NCI-H82 treated with DMSO at 0.1 percent for 48 hours (cell line): ENCODE measurements around the gene KLC4.
A peak's percentile ranks its signal among the peaks of the same experiment; 100 is the strongest.

Experiments used
- DNase-seq: peaks from one replicate; lab custom pipeline; 2025; ENCODE audit not compliant: unreplicated experiment; lab: John Stamatoyannopoulos, UW

The KLC4 gene

DNA sequence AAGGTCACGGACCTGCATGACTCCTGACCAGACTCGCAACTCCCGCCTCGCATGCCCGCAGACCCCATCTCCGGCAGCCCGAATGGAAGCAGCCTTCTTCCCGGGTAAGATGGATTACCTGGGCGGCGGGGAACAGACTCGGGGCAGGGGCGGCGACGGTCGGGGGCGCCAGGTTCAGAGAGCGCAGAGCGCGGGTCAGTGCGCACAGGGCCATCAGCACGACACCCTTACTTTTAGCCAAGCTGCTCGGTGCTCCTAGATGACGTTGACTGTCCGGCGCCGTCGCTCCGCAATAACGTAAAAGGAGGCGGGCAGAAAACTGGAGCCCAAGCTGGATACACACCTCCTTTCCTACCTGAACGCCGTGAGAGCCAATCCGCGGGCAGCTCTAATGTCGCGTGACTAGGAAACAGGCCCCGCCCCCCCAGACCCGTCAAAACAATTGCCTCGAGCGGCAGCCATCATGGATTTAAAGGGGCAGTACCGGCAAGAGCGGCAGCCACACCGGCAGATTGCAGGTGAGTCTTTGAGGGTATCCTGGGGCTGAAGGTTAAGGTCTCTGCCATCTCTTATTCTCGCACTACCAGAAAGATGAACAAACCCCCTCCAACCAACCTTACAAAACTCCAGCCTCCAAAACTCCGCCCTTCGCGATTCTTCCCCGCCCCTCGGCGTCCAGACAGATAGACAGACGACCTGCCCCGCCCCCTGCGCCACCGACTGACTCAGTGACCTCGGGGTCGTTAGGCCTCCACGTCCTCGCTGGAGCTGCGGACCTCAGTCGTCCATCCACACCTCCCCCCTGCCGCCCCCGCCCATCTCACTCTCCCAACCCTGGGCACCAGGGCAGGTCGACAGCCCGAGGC, at the start of gene KLC4, which contains the start of gene MRPL2:
Gene KLC4 (plus strand): TSS at position 464 of the 866 bp plus-strand sequence. CDS start 1,705 bp downstream, outside the sequence.
Gene MRPL2 (minus strand): TSS at position 267 of the 866 bp plus-strand sequence. CDS start 53 bp downstream, at position 214.
- DNase-seq: peak; percentile 99

DNA sequence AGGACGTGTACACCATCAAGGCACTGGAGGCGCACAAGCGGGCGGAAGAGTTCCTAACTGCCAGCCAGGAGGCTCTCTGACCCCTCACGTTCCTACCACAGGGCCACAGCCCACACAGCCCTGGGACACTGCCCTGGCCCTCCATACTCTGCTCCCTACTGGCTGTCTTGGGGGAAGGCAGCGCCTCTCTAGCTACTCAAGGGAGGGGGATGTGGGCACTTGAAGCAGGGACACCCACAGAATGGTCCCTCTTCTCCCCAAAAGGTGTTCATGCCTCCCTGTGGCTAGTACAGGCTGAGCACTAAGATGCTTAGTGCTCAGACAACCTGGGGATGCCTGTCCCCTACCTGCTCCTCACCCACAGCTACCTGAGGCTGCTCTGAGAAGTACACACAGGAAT, 48.2 kb upstream of the KLC4 start:
- DNase-seq: no peak

DNA sequence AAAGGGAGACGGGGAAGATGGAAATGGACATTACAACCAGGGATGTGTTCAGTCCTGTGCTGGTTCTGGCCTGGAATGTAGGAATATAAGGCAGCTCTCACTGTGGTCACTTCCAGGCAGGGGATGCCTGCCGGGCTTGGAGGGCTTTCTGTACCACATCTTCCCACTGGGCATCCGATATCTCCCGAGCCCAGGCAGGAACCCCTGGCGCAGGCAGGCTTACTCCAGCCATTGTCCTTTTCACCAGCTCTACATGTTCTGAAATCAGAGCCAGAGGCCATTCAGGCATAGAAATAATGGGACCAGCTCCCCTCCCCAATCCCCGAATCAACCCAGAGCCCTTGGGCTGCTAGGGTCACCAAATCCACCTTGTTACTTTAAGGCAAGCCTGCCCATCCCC, 47.1 kb upstream of the KLC4 start:
- no peak for DNase-seq

GRCh38 chr6:43013097-43013842, 46.2 kb upstream of the KLC4 start:
- DNase-seq: no peak

- peak; percentile 100 for DNase-seq
These were observed 45.5 kb upstream of the KLC4 start, which contains the start of the genes KLHDC3 and MEA1 for GRCh38 chr6:43013843-43014433. TSS of gene KLHDC3 (plus strand) at chr6:43014249. CDS start at chr6:43017193, 2,944 bp downstream. TSS of gene MEA1 (minus strand) at chr6:43013946. CDS start at chr6:43013813, 133 bp downstream.

DNA sequence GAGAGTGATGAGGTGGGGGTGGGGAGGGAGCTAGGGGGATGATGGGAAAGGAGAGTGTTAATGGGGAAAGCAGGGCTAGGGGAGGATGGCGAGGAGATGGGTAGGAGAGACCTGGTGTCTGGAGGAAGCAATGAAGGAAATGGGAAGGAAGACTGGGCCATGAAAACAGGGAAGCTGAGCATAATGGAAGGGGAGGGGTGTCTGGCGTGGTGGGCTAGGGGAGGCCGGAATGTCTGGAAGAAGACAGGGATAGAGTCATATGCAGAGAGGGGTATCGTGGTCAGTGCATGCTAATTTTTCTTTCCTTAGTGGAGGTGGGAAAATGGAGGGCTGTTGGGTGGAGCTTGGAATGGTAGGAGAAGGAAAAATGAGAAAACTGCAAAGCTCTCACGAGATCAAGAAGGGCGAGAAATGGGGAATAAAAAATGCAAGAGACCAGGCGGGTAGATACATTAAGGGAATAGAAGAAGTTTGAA, 45.0 kb upstream of the KLC4 start:
- DNase-seq: no peak

GRCh38 chr6:43016176-43016942, 43.1 kb upstream of the KLC4 start:
- DNase-seq: no peak

DNA sequence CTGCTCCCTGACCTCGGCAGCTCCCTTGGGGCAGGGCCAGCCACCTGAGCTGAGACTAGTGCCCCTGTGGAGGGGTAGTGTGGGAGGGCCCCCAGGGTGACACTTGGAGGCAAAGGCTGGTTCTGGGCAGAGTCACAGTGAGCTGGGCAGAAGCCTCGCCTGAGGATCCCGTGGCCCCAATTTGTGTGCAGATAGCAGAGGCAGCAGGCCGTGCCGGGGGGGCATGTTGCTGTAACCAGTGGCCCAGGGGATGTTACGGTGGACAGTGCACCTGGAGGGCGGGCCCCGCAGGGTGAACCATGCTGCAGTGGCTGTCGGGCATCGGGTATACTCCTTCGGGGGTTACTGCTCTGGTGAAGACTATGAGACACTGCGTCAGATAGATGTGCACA, 42.5 kb upstream of the KLC4 start:
- no peak for DNase-seq

- no peak for DNase-seq
These were observed 40.3 kb upstream of the KLC4 start for GRCh38 chr6:43019152-43019551.

DNA sequence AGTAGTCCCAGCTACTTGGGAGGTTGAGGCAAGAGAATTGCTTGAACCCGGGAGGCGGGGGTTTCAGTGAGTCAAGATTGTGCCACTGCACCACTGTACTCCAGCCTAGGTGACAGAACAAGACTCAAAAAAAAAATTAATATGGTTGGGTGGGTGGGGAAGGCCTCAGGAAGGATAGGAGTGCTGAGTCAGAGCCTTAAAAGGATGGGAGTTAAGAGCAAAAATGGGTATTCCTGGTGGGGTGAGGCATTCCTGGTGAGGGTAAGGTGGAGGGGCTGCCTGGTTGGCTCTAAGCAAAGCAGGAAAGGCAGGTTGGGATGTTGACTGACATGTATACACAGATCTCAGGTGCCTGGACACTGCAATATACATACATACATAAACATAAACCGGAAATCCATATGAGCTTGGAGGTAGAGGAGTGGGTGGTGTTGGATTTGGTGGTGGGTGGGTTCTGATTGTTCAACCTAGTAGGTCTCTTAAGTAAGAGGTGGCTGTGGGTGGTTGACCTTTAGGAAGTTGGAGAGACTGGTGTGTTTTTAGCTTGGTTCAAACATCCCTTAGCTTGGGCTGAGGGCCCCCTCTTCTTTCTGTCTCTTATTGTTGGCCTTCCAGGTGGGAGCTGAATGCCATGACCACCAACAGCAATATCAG, 39.3 kb upstream of the KLC4 start:
- DNase-seq: no peak

DNA sequence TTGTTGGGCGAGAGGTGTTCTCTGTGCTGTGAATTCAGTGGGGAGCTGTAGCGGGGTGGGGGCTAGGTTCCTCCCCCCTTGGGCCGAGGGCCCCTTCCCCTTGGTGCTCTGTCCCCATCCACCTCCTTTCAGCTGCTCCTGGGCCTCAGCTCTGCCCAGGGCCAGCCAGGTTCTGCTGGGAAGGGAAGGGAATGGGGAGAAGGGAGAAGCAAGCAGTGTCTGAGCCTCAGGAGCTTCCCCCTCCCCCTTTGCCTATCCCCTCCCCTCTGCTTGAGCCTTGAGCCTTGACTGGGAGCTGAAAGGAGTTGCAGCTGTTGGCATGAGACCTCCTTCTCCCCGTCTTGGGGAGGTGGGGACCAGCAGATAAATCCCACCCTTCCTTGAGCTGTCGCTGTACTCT, 38.6 kb upstream of the KLC4 start:
- DNase-seq: peak; percentile 64

DNA sequence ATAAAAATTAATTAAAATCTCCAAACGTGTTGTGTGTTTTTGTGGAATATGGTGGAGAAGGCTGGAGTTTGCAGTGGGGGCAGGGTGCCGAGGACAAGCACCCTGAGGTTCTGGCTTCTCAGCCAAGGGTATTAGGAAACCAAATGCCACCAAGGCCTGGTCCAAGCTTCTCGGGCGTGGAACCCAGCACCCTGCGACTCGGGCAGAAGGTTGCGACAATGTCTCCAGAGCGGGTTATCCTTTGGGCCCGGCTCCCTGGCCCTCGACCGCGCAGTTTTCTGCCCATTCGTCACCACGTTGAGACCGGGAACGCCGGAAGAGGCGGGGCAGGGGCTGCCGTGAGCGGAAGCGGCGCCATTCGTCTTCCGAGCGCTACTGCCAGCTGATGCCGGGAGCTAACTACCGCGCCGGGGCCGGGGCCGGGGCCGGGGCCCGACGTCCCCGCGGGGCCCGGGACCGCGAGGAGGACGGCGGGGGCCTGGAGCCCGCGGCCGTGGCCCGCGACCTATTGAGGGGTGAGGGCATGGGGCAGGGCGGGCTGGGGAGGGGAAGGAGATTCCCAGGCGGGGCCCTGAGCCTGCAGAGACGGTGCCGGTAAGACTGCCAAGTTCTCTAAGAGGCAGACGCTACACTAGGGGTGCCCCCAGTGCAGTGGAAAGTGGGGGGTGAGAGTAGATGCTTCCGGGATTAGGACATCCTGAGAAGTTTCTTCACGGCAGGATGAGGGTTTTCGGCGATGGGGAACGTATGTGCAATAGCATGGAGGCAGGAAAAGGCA, 38.0 kb upstream of the KLC4 start, which contains the start of gene RRP36:
Gene RRP36 (plus strand): TSS at position 354 of the 778 bp plus-strand sequence. CDS start 32 bp downstream, at position 386.
- DNase-seq: peak; percentile 31

DNA sequence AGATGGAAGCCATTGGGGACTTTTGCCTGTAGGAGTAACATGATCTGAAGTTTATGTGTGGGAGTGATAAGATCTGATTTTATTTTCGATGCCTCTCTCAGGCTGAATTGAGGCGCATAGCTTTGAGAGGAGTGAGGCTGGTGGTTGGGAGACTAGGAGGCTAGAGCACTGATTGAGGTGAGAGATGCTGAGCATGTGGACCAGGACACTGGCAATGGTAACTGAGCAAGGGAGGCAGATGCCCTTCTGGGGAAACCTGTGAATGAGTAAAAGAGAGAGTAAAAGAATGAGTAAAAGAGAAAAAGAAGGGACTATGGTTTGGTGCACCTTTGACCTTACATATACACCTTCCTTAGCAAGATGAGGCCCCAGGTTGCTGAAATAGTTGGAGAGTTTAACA, 35.0 kb upstream of the KLC4 start:
- no peak for DNase-seq

GRCh38 chr6:43026365-43026764, 33.1 kb upstream of the KLC4 start:
- no peak for DNase-seq

DNA sequence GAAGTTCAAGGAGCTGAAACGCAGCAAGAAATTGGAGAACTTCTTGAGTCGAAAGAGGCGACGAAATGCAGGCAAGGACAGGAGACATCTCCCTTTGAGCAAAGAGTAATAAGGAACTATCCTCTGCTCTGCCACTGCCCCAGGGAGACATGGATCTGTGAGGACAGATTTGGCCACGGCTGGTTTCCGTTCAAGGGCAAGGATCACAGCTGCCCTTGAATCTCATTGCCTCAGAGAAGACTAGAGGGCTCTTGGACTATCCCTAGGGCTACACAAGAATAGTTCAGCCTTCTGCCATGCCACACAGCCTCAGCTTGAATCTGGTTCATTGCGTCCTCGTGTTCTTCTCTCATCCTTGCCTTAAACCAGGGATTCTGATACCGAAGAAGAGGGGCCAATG, 30.3 kb upstream of the KLC4 start:
- DNase-seq: no peak

- no peak for DNase-seq
These were observed 27.1 kb upstream of the KLC4 start for GRCh38 chr6:43032326-43032725.

DNA sequence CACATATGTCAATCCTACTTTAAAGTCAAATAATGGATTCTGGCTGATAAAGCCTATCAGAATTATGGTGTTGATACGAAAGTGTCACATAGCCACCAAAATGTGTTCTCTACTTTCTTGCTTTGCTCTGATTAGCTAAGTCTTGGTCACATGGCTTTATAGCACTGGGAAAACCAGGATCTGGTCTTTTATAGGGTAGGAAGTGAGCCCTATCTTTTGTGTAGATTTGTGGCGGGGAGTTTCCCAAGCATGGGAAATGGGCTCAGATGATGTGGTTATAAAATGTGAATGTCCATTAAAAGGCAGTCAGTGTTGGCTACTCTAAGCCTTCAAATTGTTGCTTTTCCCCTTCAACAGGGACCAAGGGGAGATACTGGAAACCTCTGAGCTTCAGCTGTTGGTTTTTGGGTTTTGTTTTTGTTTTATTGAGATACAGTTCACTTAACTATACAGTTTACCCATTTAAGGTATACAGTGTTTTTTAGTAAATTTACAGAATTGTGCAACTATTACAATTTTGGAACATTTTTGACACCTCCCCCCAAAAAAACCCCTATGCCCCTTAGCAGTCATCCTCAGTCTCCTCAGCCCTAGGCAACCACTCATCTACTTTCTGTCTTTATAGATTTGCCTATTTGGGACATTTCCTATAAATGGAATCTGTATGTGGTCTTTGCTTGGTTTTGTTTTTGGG, 25.8 kb upstream of the KLC4 start:
- no peak for DNase-seq

DNA sequence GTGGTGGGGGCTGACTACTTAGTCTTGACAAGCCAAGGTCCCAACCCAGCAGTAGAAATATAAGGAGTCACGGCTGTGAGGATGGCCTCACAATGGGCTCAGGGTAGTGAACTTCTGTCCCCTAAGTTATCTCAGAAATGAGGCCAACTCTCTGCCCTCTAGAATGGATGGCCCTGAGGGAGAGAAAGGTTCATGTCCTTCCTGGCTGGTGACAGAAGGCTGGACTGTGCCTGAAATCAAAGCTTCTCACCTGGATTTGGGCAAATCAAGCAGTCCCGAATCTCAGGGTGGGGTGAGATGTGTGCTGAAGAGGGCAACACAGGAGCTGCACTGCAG, 25.3 kb upstream of the KLC4 start:
- no peak for DNase-seq
